Erythroblast (primary cell): ENCODE data around the gene SAMD11.

Experiments used
- DNase-seq, 2 experiments: peaks; one replicate each; lab custom pipeline; 2025; lab: John Stamatoyannopoulos, UW
- GATA1 ChIP-seq: IDR thresholded peaks from 2 replicates; pipeline ENCODE4 v1.6.1; 2011; ENCODE audit warnings: low read depth, mild to moderate bottlenecking, control low read depth, low read length, moderate library complexity
- POLR2A ChIP-seq: IDR thresholded peaks from 2 replicates; pipeline ENCODE4 v1.6.1; 2011; ENCODE audit warnings: mild to moderate bottlenecking, low read length

SAMD11 gene

DNA sequence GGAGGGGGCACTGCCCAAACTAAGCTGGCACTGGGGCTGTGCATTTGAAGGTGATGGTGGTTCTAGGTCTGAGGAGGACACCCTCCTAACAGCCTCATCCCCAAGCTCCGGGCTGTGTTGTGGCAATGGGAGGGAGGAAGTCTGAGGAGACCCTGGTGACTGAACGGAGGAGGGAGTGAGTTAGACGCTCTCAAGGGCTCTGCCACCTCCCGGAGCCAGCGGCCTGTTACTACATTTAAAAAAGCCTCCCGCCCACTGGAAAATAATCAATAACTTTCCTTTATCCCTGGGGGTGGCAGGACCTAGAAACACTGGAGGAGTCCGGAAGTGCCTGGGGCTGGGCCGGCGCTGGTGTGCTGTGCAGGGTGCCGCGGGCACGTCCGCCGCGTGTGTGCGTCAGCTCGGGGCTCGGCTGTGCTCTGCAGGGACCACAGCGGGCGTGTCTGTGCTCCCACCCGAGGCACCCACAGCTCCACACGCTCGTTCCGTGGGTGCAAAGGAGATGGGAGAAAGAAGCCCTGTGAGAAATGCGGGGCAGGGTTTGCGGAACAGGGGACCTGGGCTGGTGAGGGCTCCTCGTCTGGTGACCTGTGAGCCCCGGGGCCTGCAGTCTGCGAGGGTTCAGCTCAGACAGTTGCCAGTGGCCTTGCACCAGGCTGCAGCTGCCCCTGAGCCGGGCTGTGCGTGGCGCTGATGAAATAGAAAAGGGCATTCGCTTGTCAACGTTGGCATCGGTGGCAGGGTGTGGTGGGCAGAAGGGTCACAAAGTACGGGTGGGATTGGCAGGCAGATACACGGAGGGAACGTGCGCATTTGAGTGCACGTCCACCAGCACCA is 5.3 kb downstream of the SAMD11 start:
- TF ChIP-seq GATA1 (no peak), POLR2A (no peak)
- no peak for DNase-seq

DNA sequence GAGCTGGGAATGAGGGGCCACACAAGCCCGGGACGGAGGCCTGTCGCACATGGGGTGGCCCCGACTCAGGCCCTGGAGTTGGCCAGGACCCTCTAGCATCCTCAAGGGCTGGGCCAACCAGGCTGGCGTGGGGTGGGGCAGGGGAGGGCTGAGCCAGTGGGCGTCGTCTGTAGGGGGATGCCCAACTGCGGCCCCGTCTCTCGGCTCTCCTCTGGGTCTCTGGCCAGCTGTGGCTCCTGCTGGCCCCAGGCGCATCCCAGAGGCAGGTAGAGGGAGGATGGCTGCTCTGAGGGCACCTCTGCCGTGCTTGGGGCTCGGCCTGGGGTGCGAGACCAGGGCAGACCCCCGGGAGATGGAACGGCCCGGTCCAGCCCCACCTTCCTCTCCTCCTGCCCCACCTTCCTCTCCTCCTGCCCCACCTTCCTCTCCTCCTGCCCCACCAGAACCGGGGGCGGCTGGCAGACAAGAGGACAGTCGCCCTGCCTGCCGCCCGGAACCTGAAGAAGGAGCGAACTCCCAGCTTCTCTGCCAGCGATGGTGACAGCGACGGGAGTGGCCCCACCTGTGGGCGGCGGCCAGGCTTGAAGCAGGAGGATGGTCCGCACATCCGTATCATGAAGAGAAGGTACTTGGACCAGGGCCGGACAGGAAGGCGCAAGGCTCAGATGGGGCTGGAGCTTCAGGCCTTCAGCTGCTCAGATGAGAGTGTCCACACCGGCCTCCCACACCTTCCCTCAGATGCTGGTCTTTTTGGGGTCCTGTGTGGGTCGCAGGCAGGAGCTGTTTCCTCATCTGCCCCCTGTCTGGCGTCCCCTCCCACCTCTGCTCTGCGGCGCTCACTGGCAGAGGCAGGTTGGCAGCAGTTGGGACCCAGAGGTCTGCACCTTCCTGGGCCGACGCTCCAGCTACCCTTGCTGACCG is 6.2 kb downstream of the SAMD11 start:
- DNase-seq = no peak
- TF ChIP-seq POLR2A (no peak), GATA1 (no peak)

DNA sequence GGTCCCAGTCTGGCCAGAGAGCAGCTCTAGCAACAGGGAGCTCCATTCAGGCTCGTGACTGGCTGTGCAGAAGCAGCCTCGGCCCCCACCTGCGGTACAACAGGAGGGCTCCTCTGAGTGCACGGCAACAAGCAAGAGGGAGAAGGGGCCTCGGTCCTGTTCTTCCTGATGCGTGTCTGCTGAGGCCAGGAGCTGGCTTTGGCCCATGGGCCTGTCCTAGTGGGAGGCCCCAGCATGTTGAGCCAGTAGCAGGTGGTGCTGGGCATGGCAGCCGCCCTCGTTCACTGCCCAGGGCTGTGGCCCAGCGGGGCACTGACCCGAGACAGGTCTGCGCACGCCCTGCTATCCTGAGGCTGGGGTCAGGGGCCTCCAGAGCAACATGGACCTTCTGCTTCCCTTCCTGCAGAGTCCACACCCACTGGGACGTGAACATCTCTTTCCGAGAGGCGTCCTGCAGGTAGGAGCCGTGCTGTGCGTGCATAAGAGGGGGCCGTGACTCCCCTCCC is 7.0 kb downstream of the SAMD11 start:
- no peak for TF ChIP-seq GATA1
- no peak for DNase-seq

DNA sequence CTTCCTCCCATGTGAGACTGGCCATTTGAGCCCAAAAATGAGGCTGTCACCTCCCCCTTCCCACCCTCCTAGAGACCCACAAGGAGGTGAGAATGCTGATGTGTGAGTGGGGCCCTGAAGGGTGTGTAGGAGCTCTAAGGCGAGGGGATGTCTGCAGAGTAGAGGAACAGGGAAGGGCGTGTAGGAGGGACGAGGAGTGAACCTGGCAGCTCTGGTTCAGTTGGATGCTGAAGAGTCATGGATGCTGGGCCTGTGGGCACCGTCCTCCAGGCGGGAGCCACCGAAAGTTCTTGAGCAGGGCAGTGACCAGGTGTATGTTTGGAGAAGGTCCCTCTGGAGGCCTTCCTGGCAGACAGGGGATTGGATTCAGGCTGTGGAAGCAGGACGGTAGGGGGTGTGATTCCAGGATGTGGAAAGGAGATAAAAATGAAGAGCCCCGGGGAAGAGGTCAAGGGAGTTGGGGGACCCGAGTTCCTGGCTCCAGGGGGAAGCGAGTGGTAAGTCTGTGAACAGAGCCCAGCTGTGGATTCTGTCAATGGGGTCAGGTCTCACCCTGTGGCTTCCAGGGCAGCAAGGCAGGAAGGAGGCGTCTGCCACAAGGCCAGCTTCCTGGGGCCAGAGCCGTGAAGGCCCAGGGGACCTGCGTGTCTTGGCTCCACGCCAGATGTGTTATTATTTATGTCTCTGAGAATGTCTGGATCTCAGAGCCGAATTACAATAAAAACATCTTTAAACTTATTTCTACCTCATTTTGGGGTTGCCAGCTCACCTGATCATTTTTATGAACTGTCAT is 7.9 kb downstream of the SAMD11 start:
- TF ChIP-seq GATA1 = no peak
- no peak for TF ChIP-seq POLR2A
- no peak for DNase-seq

DNA sequence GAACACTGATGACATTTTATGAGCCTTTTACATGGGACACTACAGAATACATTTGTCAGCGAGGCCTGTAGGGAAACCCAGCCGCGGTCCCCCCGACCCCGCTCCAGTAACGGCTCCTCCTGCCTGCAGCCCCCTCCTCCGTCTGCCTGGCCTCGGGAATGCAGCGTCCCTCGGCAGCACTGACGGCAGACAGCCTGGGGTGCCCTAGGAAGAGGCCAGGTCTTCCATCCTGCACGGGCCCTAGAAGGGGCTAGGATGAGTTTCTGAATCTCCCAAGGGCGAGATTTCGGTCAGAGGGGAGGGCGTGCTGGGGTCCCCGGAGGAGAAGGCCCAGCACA is 8.4 kb downstream of the SAMD11 start:
- no peak for TF ChIP-seq GATA1
- TF ChIP-seq POLR2A = no peak
- no peak for DNase-seq

DNA sequence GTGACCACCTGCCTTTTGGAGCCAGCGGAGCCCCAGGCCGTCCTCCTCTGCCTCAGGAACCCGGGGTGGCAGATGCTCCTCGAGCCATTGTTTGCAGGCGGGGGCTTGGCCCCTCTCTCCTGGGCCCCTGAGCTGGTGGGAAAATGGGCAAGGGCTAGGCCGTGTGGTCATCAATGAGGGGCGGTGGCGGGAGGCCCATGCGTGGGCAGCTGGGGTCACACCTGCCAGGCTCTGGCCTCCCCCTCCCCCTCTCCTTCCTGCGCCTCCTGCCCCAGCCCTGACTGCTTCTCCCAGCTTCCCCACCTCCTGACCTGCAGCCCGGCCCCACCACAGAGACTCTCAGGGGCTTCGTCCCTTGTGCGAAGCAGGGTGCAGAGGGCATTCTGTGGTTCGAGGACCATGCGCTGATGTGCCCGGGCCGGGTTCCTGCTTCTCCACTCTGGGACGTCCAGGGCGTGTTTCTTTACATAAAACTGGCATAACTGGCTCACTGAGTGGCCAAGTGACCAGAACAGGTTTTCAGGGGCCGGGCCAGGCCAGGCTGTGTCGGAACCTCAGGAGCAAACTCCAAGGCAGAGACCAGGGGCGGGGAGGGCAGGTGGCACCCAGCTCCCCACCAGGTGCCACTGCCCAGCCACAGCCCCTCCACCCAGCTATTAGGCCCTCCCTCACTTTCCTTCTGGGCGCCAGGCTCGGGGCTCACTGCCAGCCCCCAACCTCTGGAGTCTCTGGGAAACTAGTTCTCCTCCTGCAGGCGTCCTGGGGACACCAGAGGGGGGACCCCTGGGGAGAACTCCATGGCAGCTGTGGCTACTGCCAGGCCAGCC is 9.3 kb downstream of the SAMD11 start:
- no peak for DNase-seq
- TF ChIP-seq GATA1 = no peak
- no peak for TF ChIP-seq POLR2A

DNA sequence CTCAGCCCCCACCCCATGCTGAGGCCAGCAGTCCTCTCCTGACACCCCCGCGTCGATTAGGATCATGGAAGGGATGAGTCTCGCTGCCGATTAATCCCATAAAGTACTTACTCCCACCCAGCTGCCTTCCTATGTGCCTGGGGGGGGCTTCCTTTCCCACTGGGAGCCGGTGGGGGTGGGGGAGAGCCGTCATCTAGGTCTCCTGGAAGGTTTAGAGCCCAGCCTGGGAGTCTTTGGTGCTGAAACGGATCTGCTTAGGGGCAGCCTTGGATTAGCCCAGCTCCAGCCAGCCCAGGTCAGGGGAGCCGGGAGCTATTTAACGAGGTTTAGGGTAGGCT is 9.8 kb downstream of the SAMD11 start:
- TF ChIP-seq POLR2A = no peak
- no peak for TF ChIP-seq GATA1
- no peak for DNase-seq

DNA sequence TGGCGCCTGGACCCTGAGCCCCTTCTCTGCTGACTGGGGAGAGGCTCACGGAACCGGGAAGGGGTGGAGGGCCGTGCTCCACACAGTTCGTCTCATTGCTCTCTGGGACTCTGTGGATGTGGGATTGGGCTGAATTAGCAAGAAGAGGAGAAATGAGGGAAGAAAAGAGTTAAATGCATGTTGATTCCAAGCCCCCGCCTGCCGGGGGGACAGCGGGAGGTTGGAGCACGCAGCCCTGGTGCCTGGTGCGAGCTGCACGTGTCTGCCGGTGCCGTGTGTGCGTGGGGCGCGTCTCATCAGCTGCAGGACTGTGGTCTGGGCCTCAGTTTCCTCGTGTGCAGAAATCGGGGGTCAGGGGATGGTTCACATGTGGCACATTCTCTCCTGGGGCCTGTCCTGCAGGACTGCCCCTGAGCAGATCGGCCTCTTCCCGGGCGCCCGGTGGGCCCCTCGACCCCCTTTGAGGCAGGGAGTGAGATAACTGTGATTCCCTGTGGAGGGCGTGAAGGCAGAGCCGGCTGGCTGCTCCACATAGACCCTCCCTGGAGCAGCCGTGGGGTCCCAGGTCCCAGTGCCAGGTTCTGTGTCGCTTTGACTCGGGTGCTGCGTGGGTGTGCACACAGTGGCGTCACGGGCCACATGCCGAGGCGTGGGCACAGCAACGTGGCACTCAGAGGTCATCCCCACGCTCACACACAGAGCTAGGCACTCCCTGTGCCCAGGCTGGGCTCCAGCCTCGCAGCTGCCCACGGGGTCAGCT is 11.4 kb downstream of the SAMD11 start:
- no peak for DNase-seq
- no peak for TF ChIP-seq GATA1
- TF ChIP-seq POLR2A = no peak

DNA sequence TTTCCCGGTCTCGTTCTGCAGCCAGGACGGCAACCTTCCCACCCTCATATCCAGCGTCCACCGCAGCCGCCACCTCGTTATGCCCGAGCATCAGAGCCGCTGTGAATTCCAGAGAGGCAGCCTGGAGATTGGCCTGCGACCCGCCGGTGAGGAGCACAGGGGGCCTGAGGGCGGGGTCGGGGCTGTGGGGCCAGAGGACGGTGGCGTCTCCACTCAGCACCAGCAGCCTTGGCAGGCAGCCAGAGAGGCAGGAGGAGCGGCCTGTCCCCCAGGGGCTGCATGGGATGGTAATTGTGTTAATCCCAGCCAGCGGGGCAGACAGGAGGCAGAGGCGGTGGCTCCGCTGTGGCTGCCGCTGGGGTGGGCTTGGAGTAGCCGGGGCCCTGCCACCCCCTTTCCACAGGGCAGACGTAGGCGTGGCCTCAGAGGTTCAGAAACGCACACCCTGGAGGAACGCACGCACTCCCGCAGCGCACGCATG is 12.1 kb downstream of the SAMD11 start:
- TF ChIP-seq POLR2A (no peak), GATA1 (no peak)
- no peak for DNase-seq

DNA sequence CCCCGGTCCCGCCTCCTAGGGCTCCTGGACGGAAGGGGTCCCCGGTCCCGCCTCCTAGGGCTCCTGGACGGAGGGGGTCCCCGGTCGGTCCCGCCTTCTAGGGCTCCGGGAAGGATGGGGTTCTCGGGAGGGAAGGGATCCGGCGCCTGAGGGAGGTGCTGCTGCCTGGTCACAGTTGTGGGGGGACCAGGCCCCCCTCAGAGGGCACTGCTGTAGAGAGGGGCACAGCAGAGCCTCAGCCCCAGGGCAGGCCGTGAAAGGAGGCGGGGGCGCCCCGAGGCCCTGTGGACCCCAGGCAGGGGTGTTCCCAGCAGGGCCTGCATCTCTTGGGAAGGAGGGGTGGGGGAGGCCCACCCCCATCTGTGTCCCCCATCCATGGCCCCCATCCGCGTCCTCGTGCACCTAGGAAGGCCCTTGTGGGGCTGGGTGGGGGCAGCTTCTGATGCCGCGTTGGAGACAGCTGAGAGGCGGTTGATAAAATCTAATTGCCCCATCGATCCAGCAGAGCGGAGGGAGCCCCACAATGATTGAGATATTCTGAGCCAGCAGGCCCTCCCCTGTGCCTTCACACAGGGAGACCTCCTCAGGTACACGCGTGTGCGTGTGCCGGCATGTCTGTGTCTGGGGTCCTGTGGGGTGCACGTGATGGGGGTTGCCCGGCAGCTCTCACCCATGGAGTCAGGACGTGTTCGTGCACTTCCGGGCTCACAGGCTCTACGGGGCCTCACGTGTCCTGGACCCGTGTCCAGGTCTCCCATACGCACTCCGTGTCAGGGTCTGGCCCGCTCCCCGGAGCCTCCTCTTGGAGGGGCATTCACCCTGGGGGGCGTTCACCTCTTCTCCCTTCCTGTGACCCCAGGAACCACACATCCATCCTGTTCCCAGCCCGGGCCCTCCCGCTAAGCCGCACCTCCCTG is 12.9 kb downstream of the SAMD11 start:
- DNase-seq = no peak
- TF ChIP-seq GATA1 (no peak), POLR2A (no peak)

DNA sequence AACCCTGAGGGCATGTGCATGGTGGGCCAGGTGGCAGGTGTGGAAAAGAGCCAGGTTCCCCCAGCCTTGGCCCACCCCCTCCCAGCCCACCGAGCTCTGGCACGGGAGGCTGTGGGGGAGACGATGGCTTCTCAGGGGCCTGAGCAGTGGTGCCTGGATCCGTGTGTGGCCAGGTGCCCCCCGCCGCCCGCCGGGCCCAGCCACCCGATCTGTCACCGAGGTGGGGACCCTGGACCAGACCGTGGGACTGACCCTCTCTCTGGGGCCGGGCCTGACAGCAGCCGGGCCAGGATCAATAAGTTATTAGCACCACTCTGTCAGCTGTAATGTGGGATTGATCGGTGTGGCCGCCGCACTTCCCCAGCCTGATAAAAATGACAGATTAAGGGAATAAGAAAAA is 13.8 kb downstream of the SAMD11 start:
- DNase-seq = no peak
- TF ChIP-seq POLR2A (no peak), GATA1 (no peak)
